GM12875 (cell line): ENCODE data around the gene CCDC141.
"Not testable (repeated sequence)": the region's sequence is repeated elsewhere in the genome, so short reads cannot be mapped to it uniquely, and the experiment has no call there.

ENCODE experiments used
- H3K4me3 ChIP-seq: one replicate; pipeline ENCODE4 v1.5.1; 2011; ENCODE audit warnings: low read depth, low read length, control low read depth
- TF ChIP-seq, protein P1 (sequence below): IDR thresholded peaks from 2 replicates; pipeline ENCODE4 v1.5.1; 2011; ENCODE audit warnings: low read depth, mild to moderate bottlenecking, control low read depth, inconsistent platforms, low read length, moderate library complexity, borderline replicate concordance; ENCODE audit not compliant: insufficient read depth

CCDC141 gene, protein sequence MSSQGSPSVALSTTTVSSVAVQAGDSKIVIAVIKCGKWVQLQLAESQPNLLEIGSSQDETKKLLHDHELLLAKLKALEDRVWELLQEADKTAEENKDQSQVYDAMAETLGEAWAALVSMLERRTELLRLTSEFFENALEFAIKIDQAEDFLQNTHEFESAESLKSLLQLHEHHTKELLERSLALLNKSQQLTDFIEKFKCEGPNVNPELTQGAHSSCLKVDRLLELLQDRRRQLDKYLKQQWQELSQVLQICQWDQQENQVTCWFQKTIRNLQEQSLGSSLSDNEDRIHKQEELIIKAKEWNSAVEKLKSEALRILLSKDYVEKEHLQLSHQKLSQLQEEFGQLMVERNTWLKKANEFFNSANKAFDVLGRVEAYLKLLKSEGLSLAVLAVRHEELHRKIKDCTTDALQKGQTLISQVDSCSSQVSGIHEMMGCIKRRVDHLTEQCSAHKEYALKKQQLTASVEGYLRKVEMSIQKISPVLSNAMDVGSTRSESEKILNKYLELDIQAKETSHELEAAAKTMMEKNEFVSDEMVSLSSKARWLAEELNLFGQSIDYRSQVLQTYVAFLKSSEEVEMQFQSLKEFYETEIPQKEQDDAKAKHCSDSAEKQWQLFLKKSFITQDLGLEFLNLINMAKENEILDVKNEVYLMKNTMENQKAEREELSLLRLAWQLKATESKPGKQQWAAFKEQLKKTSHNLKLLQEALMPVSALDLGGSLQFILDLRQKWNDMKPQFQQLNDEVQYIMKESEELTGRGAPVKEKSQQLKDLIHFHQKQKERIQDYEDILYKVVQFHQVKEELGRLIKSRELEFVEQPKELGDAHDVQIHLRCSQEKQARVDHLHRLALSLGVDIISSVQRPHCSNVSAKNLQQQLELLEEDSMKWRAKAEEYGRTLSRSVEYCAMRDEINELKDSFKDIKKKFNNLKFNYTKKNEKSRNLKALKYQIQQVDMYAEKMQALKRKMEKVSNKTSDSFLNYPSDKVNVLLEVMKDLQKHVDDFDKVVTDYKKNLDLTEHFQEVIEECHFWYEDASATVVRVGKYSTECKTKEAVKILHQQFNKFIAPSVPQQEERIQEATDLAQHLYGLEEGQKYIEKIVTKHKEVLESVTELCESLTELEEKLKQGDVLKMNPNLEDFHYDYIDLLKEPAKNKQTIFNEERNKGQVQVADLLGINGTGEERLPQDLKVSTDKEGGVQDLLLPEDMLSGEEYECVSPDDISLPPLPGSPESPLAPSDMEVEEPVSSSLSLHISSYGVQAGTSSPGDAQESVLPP (N-terminal part only)

DNA sequence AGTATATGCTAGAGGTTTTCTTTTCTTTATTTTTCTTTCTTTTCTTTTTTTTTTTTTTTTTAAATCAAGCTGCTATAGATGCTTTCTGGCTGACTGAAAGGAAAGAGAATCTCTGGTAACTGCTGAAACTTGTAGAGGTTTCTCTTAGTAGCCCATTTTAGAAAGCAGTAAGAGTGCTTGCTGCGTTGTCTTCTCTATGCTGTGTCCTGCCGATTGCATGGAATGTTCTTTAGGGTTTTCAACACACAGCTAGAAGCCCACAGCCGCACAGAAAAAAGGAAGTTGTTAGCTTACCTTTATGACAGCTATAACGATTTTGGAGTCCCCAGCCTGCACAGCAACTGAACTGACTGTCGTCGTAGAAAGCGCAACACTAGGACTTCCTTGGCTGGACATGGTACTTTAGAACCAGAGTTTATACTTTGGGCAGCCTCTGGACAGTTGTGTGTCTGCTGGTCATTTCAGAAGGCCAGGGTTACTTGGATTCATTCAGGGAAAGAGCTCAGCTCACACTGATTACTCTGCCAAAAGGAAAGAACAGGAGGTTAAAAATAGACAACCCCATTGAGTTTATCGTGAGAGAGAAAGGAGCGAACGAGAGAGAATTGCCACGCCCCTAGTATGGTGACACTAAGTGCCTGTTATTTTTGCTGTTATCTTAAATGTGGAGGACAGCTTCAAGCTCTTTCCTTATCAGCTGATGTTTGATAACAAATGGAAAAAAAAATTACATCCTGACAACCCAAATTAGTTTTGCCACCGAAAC lies at the start of gene CCDC141:
Gene CCDC141 (minus strand): TSS at position 592 of the 766 bp plus-strand sequence. CDS start 196 bp downstream, at position 396.
- H3K4me3 ChIP-seq: peak within 1 kb of the TSS; percentile 40
- TF ChIP-seq, protein P1, sequence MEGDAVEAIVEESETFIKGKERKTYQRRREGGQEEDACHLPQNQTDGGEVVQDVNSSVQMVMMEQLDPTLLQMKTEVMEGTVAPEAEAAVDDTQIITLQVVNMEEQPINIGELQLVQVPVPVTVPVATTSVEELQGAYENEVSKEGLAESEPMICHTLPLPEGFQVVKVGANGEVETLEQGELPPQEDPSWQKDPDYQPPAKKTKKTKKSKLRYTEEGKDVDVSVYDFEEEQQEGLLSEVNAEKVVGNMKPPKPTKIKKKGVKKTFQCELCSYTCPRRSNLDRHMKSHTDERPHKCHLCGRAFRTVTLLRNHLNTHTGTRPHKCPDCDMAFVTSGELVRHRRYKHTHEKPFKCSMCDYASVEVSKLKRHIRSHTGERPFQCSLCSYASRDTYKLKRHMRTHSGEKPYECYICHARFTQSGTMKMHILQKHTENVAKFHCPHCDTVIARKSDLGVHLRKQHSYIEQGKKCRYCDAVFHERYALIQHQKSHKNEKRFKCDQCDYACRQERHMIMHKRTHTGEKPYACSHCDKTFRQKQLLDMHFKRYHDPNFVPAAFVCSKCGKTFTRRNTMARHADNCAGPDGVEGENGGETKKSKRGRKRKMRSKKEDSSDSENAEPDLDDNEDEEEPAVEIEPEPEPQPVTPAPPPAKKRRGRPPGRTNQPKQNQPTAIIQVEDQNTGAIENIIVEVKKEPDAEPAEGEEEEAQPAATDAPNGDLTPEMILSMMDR: no peak

DNA sequence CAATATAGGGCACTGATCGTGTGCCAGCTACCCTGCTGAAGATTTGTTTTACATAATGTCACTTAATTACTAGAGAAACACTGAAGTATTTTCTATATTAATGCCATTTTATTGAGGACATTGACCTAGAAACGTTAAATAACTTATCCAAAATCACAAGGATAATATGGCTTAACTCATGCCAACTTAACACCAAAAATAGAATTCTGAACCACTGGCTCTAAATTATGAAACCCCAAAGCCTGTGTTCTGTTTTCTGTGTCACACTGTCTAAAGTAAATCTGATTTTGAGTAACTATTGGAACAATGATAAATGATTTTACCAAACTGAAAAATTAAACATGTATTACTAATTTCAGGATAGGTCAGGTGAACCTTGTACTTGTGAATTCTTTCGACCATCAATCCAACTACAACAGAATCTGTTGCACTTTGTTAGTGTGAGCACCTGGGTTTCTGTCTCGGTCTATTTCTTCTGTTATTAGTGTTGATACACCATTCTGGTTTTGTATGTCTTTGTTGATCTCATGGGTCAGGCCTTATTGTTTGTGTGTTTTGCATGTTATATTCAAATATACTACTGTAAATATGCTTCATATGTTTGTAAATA lies 48.2 kb upstream of the CCDC141 start:
- TF ChIP-seq, protein P1: no peak
- H3K4me3 ChIP-seq: no peak overlapping the region

DNA sequence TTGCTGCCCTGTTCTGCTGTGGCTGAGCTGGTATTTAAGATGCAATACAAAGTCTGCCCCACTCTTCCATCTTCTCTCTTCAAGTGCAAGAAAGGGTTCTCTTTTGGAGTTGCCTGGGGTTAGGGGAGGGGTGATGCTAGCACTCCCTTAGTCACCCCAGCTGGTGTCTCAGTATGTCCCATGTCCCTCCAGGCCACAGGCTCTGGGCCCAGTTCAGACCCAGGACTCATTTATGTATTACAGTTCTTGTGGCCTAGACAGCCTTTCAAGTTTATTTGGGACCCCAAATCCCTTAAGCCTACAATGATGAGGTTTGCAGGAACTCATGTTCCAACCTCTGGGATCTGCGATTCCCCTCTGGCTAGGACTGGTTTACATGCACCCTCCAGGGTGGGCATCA lies 47.2 kb upstream of the CCDC141 start:
- no peak overlapping the region for H3K4me3 ChIP-seq
- TF ChIP-seq, protein P1: no peak

DNA sequence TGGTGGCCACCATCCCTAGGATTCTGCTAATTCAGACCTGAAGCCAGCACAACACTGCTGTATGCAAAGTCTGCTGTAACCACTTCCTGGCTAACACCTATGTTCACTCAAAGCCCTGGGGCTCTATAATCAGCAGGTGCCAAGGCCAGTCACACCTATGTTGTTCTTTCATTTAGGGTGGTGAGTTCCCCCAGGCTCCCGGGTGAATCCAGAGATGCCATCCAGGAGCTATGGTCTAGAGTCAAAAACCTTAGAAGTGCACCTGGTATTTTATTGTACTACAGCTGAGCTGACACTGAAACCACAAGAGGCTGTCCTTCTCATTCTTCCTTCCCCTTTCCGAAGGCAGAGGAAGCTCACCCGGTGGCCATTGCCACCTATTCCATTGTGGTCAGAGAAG lies 46.2 kb upstream of the CCDC141 start:
- TF ChIP-seq, protein P1: no peak
- H3K4me3 ChIP-seq: no peak overlapping the region

DNA sequence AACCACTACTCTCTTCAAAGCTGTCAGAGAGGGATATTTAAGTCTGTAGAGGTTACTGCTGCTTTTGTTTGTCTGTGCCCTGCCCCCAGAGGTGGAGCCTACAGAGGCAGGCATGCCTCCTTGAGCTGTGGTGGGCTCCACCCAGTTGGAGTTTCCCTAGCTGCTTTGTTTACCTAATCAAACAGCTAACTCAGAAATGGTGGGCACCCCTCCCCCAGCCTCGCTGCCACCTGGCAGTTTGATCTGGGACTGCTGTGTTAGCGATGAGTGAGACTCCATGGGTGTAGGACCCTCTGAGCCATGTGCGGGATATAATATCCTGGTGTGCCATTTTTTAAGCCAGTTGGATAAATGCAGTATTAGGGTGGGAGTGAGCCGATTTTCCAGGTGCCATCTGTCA lies 43.0 kb upstream of the CCDC141 start:
- not testable (repeated sequence) for H3K4me3 ChIP-seq

DNA sequence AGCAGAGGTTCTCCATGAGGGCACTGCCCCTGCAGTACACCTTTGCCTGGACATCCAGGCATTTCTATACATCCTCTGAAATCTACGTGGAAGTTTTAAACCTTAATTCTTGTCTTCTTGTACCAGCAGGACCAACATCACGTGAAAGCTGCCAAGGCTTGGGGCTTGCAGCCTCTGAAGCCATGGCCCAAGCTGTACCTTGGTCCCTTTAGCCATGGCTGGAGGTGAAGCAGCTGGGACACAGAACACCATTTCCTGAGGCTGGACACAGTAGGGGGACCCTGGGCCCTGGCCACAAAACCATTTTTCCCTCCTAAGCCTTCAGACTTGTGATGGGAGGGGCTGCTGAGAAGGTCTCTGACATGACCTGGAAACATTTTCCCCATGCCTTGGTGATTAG lies 32.8 kb upstream of the CCDC141 start:
- H3K4me3 ChIP-seq: no peak overlapping the region
- TF ChIP-seq, protein P1: no peak
